IMR-90 (cell line): ENCODE measurements around the gene UGDH. TPM values are rescaled to one million over a fixed set of nuclear protein-coding genes. Genes with fewer than 3 reads are reported as not detected.
A peak's percentile ranks its signal among the peaks of the same experiment; 100 is the strongest.

Experiments
- ATAC-seq: fragments of 200-7000 bp; cut with Tn5 transposase; 2 replicates; pipeline ENCODE4 v1.9.1; 2020; ENCODE audit warnings: low read depth, mild to moderate bottlenecking, moderate library complexity
- BruUV-seq: library from RNA; stranded (reverse); fragments of 400-500 nt; replicated peaks from 2 replicates; lab custom pipeline; 2021; lab: Mats Ljungman, UMichigan
- CTCF ChIA-PET: fragments of 300-600 bp; formaldehyde crosslinking; extraction: SDS; loops from one replicate; lab custom pipeline; 2021; ENCODE audit warnings: antibody characterized with exemption; lab: Yijun Ruan, JAX
- POLR2A ChIA-PET: fragments of 300-600 bp; sonication (Branson Sonifier 250); formaldehyde crosslinking; loops from one replicate; lab custom pipeline; 2022; ENCODE audit warnings: antibody characterized with exemption; ENCODE audit not compliant: unreplicated experiment; lab: Charles Lee
- DNase-seq: peaks from one replicate; pipeline ENCODE4 v3.0.0; 2013
- H2AFZ ChIP-seq: replicated peaks from 2 replicates; pipeline ENCODE3; 2013; ENCODE audit warnings: low read length, mild to moderate bottlenecking; ENCODE audit not compliant: poor library complexity
- H2AK5ac ChIP-seq: 2 replicates; pipeline ENCODE4 v1.6.1; 2013; ENCODE audit warnings: low read depth, low read length, inconsistent platforms
- H2AK9ac ChIP-seq: replicated peaks from 2 replicates; pipeline ENCODE3; 2013; ENCODE audit warnings: mild to moderate bottlenecking, low read depth, low read length, moderate library complexity; ENCODE audit not compliant: poor library complexity
- H2BK120ac ChIP-seq: 2 replicates; pipeline ENCODE4 v1.6.1; 2013; ENCODE audit warnings: low read depth, low read length, inconsistent platforms
- H2BK15ac ChIP-seq: 3 replicates; pipeline ENCODE4 v1.6.1; 2013; ENCODE audit warnings: low read depth, low read length, inconsistent platforms
- H2BK20ac ChIP-seq: 2 replicates; pipeline ENCODE4 v1.6.1; 2013; ENCODE audit warnings: low read depth, mild to moderate bottlenecking, inconsistent platforms, low read length, moderate library complexity
- H2BK5ac ChIP-seq: 2 replicates; pipeline ENCODE4 v1.6.1; 2013; ENCODE audit warnings: mild to moderate bottlenecking, low read depth, low read length, inconsistent platforms; ENCODE audit not compliant: poor library complexity, severe bottlenecking
- H3K14ac ChIP-seq: replicated peaks from 2 replicates; pipeline ENCODE4 v1.6.1; 2013; ENCODE audit warnings: low read depth, low read length, inconsistent platforms
- H3K18ac ChIP-seq: 2 replicates; pipeline ENCODE4 v1.6.1; 2013; ENCODE audit warnings: low read depth, low read length, control low read depth
- H3K23ac ChIP-seq: 2 replicates; pipeline ENCODE4 v1.6.1; 2013; ENCODE audit warnings: low read depth, low read length, inconsistent platforms
- H3K27ac ChIP-seq: 2 replicates; pipeline ENCODE4 v1.5.1; 2013; ENCODE audit warnings: mild to moderate bottlenecking, control low read depth, low read length; ENCODE audit not compliant: insufficient read depth
- H3K27me3 ChIP-seq: 2 replicates; pipeline ENCODE4 v1.6.1; 2013; ENCODE audit warnings: low read length; ENCODE audit not compliant: control insufficient read depth, insufficient read depth
- H3K36me3 ChIP-seq: 2 replicates; pipeline ENCODE4 v1.6.1; 2013; ENCODE audit warnings: low read length, mixed read lengths; ENCODE audit not compliant: control insufficient read depth, insufficient read depth
- H3K4ac ChIP-seq: 2 replicates; pipeline ENCODE4 v1.6.1; 2013; ENCODE audit warnings: low read depth, low read length, inconsistent platforms
- H3K4me1 ChIP-seq: 2 replicates; pipeline ENCODE4 v1.6.1; 2013; ENCODE audit warnings: low read length, mixed read lengths; ENCODE audit not compliant: control insufficient read depth, insufficient read depth
- H3K4me2 ChIP-seq: 2 replicates; pipeline ENCODE4 v1.6.1; 2013; ENCODE audit warnings: low read depth, mild to moderate bottlenecking, control low read depth, low read length, moderate library complexity
- H3K4me3 ChIP-seq: 2 replicates; pipeline ENCODE4 v1.5.1; 2013; ENCODE audit warnings: low read depth, mild to moderate bottlenecking, control low read depth, low read length, moderate library complexity; ENCODE audit not compliant: insufficient read depth
- H3K56ac ChIP-seq: 2 replicates; pipeline ENCODE4 v1.6.1; 2013; ENCODE audit warnings: low read length, inconsistent platforms; ENCODE audit not compliant: insufficient read depth; ENCODE audit errors: extremely low read depth
- H3K79me1 ChIP-seq, 2 experiments: 2 replicates each; pipeline ENCODE4 v1.6.1; 2013; ENCODE audit warnings: low read length in 2 of 2, inconsistent platforms in 1 of 2, low read depth in 1 of 2
- H3K9ac ChIP-seq: 2 replicates; pipeline ENCODE4 v1.6.1; 2013; ENCODE audit warnings: low read depth, low read length, control low read depth
- H3K9me1 ChIP-seq: 2 replicates; pipeline ENCODE4 v1.6.1; 2013; ENCODE audit warnings: low read length, inconsistent platforms; ENCODE audit not compliant: insufficient read depth
- H3K9me3 ChIP-seq: 2 replicates; pipeline ENCODE4 v1.6.1; 2013; ENCODE audit warnings: low read length; ENCODE audit not compliant: control insufficient read depth, insufficient read depth
- H4K20me1 ChIP-seq: 2 replicates; pipeline ENCODE4 v1.6.1; 2013; ENCODE audit warnings: low read length, inconsistent platforms; ENCODE audit not compliant: insufficient read depth
- H4K5ac ChIP-seq: 2 replicates; pipeline ENCODE4 v1.6.1; 2013; ENCODE audit warnings: mild to moderate bottlenecking, low read depth, low read length, control low read depth
- H4K8ac ChIP-seq, 2 experiments: 2 replicates each; pipeline ENCODE4 v1.6.1; 2013; ENCODE audit warnings: low read depth in 2 of 2, low read length in 2 of 2, control low read depth in 1 of 2, inconsistent platforms in 1 of 2
- H4K91ac ChIP-seq: 2 replicates; pipeline ENCODE4 v1.6.1; 2013; ENCODE audit warnings: low read depth, low read length, inconsistent platforms; ENCODE audit not compliant: insufficient read depth
- CHD1 ChIP-seq: IDR thresholded peaks from 2 replicates; pipeline ENCODE4 v1.6.1; 2012; ENCODE audit warnings: low read depth, low read length, improper control_type of control experiment
- MXI1 ChIP-seq: IDR thresholded peaks from 2 replicates; pipeline ENCODE4 v1.6.1; 2012; ENCODE audit warnings: low read depth, mild to moderate bottlenecking, low read length, moderate library complexity, borderline replicate concordance
- NFE2L2 ChIP-seq: fragments of 150-350 bp; IDR thresholded peaks from 2 replicates; pipeline ENCODE4 v1.6.1; 2016; ENCODE audit warnings: low read depth, mild to moderate bottlenecking, low read length
- POLR2A ChIP-seq: IDR thresholded peaks from 2 replicates; pipeline ENCODE4 v1.6.1; 2012; ENCODE audit warnings: mild to moderate bottlenecking, low read depth, low read length
- RCOR1 ChIP-seq: IDR thresholded peaks from 2 replicates; pipeline ENCODE4 v1.6.1; 2012; ENCODE audit warnings: mild to moderate bottlenecking, low read length, improper control_type of control experiment; ENCODE audit not compliant: insufficient replicate concordance
- WGBS, 2 experiments: methylation state at CpG; one replicate each; pipeline versions ENCODE4 v1.1.5 to v1.1.7; 2013; ENCODE audit warnings: missing lambda C conversion rate in 2 of 2; ENCODE audit not compliant: insufficient read length in 1 of 2; ENCODE audit errors: extremely low coverage in 2 of 2; 5-methylcytosine and 5-hydroxymethylcytosine counted together
- dilution Hi-C: fragments of 300-500 bp; cut with HindIII; formaldehyde crosslinking; loops from one replicate; pipeline ENCODE4 v1.14.3; 2018; ENCODE audit warnings: low sequenced_read_pairs; ENCODE audit not compliant: unreplicated experiment
- in situ Hi-C: fragments of 300-500 bp; cut with MboI; formaldehyde crosslinking; loops from 3 replicates; pipeline ENCODE4 v1.14.3; 2019; ENCODE audit warnings: low sequenced_read_pairs, inconsistent platforms, mixed read lengths
- intact Hi-C: fragments of 100-400 bp; cut with micrococcal nuclease; formaldehyde crosslinking; loops from 2 replicates; pipeline ENCODE4 v1.10.0; 2022
- polyA plus RNA-seq, 3 experiments: library from polyadenylated mRNA; depleted of rRNA; stranded (reverse); fragments of >200 nt; gene quantifications; 2 replicates each; pipeline ENCODE4 v1.2.3, GENCODE V29; 2012; ENCODE audit warnings: low replicate concordance in 1 of 3
- total RNA-seq: library from RNA; depleted of rRNA; stranded (reverse); fragments of >200 nt; gene quantifications from 2 replicates; pipeline ENCODE4 v1.2.3, GENCODE V29; 2012

UGDH gene
- total and polyA plus RNA-seq, 2 of the 4 experiments (the other 2 are of a cell fraction), result 69.2 to 257 TPM

DNA sequence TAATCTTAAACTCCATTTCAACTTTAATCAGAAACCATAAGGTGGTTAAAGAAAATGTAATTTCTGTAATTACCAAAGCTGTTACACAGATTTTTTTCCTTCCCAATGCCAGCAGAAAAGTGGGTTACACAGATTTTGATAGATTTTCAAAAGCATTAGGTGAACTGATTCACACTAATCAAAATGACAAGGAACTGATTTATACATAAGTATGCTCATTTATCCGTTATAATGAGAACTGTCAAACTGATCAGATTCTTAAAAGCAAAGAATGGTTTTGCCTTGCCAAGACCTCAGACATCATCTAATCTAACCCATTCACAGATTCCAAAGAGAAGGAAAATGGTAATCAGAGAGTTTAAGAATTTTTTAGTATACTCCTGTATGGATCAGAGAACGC lies 5.2 kb downstream of the UGDH start:
- ChIA-PET CTCF (interaction anchor here (0.6 kb wide), 1 partner anchor 10 kb away, joined by 3 read pairs; no protein-coding TSS in a partner anchor), POLR2A (no interaction called here)
- H3K23ac ChIP-seq, result no peak overlapping the region
- H3K18ac ChIP-seq, result peak overlapping the region; percentile 41; the same call in 1 of the 2 replicates
- H3K56ac ChIP-seq, result no peak overlapping the region
- H3K4me2 ChIP-seq, result peak overlapping the region; percentile 88; the same call in 1 of the 2 replicates
- no peak overlapping the region for H4K91ac ChIP-seq
- H3K9me1 ChIP-seq, result peaks cover 9% of the 10 kb centered on the region; the same call in 1 of the 2 replicates
- H3K36me3 ChIP-seq, result peaks cover 18% of the 10 kb centered on the region
- no peak overlapping the region for H2BK15ac ChIP-seq
- H2AK5ac ChIP-seq, result no peak overlapping the region
- peaks cover 23% of the 10 kb centered on the region; the same call in 1 of the 2 replicates for H4K20me1 ChIP-seq
- H2AK9ac ChIP-seq, result no peak overlapping the region
- no peak overlapping the region for H2BK20ac ChIP-seq
- H3K4me3 ChIP-seq, result no peak overlapping the region
- no peak overlapping the region for H3K14ac ChIP-seq
- no CpG with 5 or more reads among the region's 2 CpGs for WGBS, 2 experiments
- peak overlapping the region; percentile 36; the same call in 1 of the 2 replicates for H4K5ac ChIP-seq
- DNase-seq, result no peak
- intact Hi-C loops (no loop called here), in situ Hi-C loops (loop anchor here (10.0 kb wide), 1 partner anchor 113 kb away; the partner anchor contains the start of gene SMIM14), dilution Hi-C loops (no loop called here)
- H4K8ac ChIP-seq, result no peak overlapping the region; a peak in 1 of 4 replicates
- peak overlapping the region; percentile 71 for H2BK5ac ChIP-seq
- H3K9ac ChIP-seq, result no peak overlapping the region
- TF ChIP-seq NFE2L2, result no peak
- no peak for TF ChIP-seq MXI1
- no peak for TF ChIP-seq RCOR1
- TF ChIP-seq CHD1, result no peak
- TF ChIP-seq POLR2A, result no peak
- no peak overlapping the region; the same call in 1 of the 2 replicates for H3K4ac ChIP-seq
- BruUV-seq, result no TSS peak
- peaks cover 8 to 56% of the 10 kb centered on the region in 2 experiments for H3K79me1 ChIP-seq
- no peaks in the 10 kb centered on the region for H3K27me3 ChIP-seq
- no peaks in the 10 kb centered on the region for H3K9me3 ChIP-seq
- H3K4me1 ChIP-seq, result peaks cover 7% of the 10 kb centered on the region
- H2AFZ ChIP-seq, result no peak overlapping the region
- ATAC-seq, result no peak
- no peak overlapping the region for H3K27ac ChIP-seq
- H2BK120ac ChIP-seq, result no peak overlapping the region
